HG03565 (cell line): ENCODE measurements around the gene EFCAB10.
"Not testable (repeated sequence)": the region's sequence is repeated elsewhere in the genome, so short reads cannot be mapped to it uniquely, and the experiment has no call there.

Source experiments
- ATAC-seq: cut with Tn5 transposase; IDR thresholded peaks from one replicate; pipeline ENCODE4 v1.9.1; 2021; ENCODE audit warnings: mild to moderate bottlenecking, moderate library complexity; ENCODE audit not compliant: unreplicated experiment

The EFCAB10 gene

DNA sequence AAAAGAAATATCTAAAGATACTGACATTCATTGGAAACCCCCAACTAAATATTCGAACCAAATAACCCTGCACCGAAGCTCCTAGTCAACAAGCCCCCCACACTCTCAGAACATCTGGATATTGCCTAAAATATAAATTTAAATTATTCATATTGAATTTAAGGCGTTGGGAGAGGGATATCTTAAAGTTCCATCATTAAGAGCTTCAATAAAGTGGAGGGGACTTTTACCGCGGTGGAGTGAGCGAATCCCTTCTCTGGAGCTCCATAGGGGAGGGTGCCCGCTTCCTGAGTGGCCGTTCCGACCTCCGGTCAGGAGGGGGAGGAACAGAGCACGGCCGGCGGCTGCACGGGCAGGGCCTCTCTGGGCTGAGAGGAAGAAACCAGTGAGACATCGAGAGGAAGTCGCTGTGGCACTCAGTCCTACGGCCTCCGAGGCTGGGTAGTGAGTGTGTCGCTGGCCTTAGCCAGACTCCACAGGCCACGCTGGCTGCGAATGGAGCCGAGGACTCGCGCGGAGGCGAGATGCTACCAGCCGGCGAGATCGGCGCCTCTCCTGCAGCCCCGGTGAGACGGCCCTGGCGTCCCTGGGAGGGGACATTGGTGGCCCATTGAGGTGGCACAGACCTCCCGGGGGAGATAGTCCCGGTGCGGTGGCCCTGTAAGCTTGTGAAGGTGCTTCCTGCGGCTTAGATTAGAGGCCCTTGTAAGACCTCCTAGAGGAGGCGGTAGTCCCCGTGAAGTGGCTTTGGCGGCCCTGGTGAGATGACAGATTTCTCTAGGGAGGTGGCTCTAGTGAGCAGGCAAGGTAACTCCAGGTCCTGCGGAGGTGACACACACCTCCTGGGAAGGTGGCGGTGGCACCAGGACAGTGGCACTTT is 49.3 kb downstream of the EFCAB10 start, which contains the start of gene RINT1:
Gene RINT1 (plus strand): TSS at position 410 of the 880 bp plus-strand sequence. CDS start 115 bp downstream, at position 525.
- peak; percentile 96 for ATAC-seq

DNA sequence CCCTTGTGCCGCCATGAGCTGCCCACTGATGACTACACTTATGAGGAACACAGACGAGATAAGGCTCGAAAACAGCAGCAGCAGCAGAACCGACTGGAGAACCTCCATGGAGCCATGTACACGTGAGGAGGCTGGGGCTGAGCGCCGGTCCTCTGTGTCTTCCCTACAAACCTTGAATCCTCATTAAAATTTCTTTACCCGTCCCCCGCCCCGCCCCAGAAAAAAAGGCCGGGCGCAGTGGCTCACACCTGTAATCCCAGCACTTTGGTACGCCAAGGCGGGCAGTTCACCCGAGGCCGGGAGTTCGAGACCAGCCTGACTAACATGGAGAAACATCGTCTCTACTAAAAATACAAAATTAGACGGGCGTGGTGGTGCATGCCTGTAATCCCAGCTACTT is 50.7 kb downstream of the EFCAB10 start:
- ATAC-seq = no peak

DNA sequence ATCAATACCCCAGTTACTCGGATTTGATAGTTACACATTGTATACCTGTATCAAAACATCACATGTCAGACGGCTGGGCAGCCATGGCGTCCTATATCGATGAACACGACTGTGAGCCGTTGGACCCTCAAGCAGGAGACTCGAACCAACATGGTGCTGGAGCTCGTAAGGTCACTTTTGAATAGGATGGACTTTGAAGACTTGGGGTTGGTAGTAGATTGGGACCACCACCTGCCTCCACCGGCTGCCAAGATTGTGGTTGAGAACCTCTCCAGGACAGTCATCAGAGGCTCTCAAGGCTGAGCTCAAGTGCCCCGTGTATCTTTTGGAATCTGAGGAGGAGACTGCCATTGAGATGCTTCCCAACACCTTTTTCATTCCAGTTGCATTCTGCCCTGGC is 51.2 kb downstream of the EFCAB10 start:
- no peak for ATAC-seq

- ATAC-seq = not testable (repeated sequence)
These were observed 53.6 kb downstream of the EFCAB10 start for GRCh38 chr7:105527737-105528136.

DNA sequence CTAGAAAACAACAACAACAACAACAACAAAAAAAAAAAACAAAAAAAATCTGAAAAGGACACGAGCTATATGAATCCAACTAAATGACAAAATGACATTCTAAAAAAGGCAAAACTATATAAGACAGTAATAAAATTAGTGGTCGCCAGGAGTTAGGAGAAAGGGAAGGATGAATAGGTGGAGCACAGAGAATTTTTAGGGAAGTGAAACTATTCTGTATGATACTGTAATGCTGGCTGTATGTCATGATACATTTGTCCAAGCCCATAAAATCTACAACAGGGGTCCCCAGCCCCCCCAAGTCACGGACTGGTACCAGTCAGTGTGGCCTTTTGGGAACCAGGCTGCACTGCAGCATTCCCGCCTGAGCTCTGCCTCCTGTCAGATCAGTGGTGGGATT is 56.5 kb downstream of the EFCAB10 start:
- ATAC-seq = no peak

- not testable (repeated sequence) for ATAC-seq
These were observed 56.9 kb downstream of the EFCAB10 start for GRCh38 chr7:105524423-105524822.

DNA sequence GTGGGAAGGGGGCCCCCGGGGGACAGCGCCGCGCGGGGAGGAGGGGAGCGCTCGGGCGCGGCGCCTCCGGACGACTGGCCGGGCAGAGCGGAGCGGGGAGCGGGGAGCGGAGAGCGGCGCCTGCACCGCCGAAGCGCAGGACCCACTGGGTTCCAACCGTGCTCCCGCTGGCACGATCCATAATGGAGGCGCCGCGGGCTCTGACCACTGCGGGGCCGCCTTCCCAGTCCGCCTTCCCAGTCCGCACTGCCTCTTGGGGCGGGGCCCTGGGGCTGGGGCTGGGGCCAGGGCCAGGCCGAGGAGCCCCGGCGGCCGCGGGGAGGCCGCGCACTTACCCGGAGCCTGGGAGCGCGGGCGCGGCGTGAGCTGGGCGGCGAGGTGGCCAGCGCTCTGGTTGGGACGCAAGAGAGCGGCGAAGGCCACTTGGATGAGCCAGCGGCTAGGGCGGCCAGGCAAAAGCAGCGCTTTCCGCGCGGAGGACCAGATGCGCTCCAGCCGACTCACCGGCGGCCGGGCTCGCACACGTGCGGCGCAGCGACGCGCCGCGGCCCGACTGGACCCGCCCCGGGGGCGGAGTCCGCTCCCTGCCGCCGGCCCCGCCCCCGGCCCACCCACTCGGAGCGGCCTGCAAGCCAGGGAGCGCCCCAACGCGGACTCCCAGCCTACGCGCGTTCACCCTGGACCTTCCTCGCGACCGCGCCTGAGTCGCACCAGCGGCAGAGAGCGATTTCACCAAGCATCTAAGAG is 59.4 kb downstream of the EFCAB10 start, which contains the start of gene PUS7:
Gene PUS7 (minus strand): TSS at position 555 of the 747 bp plus-strand sequence. CDS start 13,759 bp downstream, outside the sequence.
- peak; percentile 73 for ATAC-seq

DNA sequence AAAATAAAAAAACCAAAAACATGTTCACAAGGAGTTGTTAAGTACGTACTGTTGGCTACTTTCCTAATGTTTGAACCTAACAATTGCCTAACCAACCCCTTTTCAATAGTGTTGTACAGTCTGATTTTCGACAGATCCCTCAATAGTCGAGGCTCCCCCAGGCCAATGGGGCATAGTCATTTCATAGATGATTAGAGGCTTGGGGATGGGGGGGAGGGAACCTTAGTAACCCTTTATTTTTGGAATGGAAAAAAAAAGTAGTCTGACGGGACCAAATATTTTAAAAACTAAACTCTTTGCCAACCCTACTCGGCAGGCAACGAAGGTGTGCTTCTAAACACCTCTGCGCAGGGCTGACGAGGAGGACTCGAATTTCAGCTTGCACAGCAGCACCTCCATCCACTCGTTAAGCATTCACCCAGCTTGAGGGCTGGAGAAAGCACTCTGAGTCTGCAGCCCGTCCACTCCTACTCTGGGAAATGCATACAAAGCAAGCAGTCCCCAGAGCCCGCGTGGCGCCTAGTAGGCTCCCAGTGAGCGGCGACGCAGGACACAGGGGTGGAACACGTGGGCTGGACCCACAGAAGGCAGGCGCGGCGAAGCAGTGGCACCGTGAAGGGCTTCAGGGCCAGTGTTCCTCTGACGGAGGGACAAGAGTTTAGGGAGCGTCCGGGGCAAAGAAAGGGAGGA is 60.1 kb downstream of the EFCAB10 start:
- peak; percentile 29 for ATAC-seq

GRCh38 chr7:105520620-105521019 is 60.7 kb downstream of the EFCAB10 start:
- not testable (repeated sequence) for ATAC-seq

DNA sequence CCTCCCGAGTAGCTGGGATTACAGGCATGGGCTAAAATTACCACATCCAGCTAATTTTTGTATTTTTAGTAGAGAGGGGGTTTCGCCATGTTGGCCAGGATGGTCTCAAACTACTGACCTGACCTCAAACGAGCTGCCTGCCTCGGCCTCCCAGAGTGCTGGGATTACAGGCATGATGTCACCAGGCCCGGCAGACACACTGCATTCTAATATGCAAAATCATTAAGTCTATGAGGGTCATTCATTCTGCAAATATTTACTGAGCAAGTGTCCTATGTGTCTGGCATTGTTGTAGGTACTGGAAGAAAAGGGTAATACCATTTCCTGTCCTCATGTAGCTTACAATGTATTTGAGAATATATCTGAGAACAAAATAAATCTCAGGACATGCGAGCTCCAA is 61.9 kb downstream of the EFCAB10 start:
- no peak for ATAC-seq

DNA sequence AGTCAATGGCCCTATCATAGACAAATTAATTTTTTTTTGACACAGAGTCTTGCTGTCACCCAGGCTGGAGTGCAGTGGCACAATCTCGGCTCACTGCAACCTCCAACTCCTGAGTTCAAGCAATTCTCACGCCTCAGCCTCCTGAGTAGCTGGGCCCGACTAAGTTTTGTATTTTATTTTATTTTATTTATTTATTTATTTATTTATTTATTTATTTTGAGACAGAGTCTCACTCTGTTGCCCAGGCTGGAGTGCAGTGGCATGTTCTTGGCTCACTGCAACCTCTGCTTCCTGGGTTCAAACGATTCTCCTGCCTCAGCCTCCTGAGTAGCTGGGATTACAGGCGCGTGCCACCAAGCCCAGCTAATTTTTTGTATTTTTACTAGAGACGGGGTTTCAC is 65.7 kb downstream of the EFCAB10 start:
- ATAC-seq = not testable (repeated sequence)
